Epithelial cell of esophagus (primary cell): ENCODE results near the gene ABCA6.

Experiments used
- DNase-seq: peaks from one replicate; pipeline ENCODE4 v3.0.0; 2010; ENCODE audit warnings: low read depth
- H3K4me3 ChIP-seq: 2 replicates; pipeline ENCODE4 v1.5.1; 2011; ENCODE audit warnings: mild to moderate bottlenecking, low read length, control low read depth
- TF ChIP-seq, protein P1 (sequence below): IDR thresholded peaks from 2 replicates; pipeline ENCODE4 v1.5.1; 2011; ENCODE audit warnings: low read depth, mild to moderate bottlenecking, low read length, control low read depth, inconsistent platforms; ENCODE audit not compliant: insufficient read depth; ENCODE audit errors: missing control alignments

Gene ABCA6

DNA sequence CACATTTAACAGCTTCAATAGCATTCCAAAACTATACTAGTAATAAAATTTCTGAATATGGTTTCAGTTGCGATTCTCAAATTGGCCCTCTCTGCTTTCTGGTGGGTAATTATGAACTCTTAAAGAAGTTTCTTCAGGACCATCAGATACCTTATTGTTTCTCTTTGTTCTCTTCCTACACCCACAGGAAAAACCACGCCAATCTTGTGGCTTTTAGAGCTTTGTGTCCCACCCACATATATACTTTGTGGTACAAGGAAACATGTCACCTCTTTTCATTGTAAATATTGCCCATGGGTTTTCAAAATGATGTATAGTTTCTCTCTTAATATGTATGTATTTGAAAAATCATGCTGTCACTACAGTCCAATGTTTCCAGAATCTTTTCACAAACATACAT is 93.1 kb downstream of the ABCA6 start:
- H3K4me3 ChIP-seq, result no peak overlapping the region
- TF ChIP-seq, protein P1, sequence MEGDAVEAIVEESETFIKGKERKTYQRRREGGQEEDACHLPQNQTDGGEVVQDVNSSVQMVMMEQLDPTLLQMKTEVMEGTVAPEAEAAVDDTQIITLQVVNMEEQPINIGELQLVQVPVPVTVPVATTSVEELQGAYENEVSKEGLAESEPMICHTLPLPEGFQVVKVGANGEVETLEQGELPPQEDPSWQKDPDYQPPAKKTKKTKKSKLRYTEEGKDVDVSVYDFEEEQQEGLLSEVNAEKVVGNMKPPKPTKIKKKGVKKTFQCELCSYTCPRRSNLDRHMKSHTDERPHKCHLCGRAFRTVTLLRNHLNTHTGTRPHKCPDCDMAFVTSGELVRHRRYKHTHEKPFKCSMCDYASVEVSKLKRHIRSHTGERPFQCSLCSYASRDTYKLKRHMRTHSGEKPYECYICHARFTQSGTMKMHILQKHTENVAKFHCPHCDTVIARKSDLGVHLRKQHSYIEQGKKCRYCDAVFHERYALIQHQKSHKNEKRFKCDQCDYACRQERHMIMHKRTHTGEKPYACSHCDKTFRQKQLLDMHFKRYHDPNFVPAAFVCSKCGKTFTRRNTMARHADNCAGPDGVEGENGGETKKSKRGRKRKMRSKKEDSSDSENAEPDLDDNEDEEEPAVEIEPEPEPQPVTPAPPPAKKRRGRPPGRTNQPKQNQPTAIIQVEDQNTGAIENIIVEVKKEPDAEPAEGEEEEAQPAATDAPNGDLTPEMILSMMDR, result no peak
- no peak for DNase-seq

DNA sequence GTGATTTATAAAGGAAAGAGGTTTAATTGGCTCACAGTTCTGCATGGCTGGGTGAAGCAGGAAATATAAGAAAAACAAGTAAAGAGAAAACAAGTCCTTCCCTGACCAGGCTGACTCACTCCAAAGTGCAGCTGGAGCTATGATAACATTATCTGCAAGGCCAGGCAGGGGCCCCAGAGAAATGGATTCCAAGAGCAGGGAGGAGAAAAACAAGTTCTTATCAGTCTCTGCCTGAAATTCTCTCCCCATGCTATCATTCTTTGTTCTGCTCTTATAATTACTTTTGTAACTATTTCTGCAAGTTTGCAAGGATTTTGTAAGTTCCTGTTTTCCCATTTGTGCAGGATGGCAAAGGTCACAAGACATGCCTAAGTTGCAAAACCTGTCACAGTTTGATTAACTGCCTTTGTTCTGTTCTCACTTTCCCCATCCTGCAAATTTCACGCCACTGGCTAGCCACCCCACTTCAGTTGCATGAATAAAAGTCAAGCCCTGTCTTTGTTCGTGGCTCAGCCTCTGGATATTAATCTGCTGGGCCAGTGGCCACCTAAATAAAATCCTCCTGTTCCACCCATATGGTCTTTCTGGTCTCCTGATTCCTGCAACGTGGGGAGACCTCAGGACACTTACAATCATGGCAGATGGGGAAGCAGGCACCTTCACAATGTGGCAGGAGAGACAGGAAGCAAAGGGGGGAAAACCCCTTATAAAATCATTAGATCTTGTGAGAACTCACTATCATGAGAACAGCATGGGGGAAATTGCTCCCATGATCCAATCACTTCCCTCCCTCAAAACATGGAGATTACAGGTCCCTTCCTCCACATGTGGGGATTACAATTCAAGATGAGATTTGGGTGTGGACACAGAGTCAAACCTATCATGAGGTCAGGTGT is 94.1 kb downstream of the ABCA6 start:
- TF ChIP-seq, protein P1, result no peak
- no peak overlapping the region for H3K4me3 ChIP-seq

DNA sequence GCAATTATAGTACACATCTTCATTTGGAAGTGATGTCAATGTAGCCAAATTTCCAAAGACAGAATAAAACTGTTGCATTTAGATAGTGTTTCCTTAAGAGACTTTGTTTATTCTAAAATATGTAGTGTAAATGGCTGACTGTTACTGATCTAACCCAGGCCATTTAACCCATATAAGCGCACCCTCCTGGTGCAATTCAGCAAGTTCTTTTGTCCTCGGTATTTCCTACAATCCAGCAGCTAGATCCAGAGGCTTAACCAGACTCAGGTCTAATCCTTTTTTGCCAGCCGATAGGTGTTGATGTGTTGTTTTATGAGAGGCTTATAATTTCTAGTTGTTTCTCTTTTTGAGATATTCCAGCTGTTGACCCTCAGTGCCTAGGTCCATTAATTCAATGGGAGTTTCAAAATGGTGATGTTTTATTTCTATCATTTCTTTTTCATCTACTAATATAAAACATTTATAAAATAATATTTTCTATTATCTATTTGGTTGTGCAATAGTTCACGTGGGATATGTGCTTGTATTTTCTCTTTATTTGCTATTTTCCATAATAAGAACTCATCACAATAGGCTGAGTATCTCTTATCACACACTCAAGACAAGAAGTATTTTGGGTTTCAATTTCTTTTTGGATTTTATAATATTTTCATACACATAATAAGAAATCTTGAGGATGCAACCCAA is 95.4 kb downstream of the ABCA6 start:
- TF ChIP-seq, protein P1, result no peak
- DNase-seq, result no peak
- no peak overlapping the region for H3K4me3 ChIP-seq

More for the DNA sequence above, 94.1 kb downstream of the ABCA6 start:
- DNase-seq, result peak; percentile 56

DNA sequence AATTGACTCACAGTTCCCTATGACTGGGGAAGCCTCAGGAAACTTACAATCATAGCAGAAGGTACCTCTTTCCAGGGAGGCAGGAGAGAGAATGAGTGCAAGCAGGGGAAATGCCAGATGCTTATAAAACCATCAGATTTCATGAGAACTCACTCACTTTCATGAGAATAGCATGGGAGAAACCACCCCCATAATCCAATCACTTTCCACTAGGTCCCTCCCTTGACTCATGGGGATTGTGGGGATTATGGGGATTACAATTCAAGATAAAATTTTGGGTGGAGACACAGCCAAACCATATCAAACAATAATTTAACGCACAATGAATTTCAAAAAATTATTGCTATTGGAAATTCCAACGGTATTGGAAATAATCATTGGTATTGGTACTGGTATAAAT is 96.0 kb downstream of the ABCA6 start:
- TF ChIP-seq, protein P1, result no peak
- no peak overlapping the region for H3K4me3 ChIP-seq
- DNase-seq, result no peak

DNA sequence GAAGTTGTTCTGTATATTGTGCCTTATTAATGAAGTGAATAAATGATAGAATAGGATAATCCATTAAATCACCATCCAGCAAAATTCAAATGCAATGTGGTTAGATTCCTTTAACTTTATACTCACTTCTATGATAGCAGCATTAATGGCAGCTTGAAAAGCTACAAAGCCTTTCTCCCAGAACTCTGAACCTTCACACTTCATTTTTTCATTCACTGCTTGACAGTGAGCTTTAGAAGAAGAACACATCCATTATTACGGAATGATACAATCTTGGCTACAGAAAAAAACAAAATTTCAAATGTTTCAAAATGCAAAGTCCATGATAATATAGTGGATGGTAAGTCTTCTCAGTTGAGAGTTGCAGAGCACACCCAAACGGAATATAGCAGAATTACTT is 97.3 kb downstream of the ABCA6 start:
- no peak for DNase-seq
- no peak overlapping the region for H3K4me3 ChIP-seq
- TF ChIP-seq, protein P1, result no peak

DNA sequence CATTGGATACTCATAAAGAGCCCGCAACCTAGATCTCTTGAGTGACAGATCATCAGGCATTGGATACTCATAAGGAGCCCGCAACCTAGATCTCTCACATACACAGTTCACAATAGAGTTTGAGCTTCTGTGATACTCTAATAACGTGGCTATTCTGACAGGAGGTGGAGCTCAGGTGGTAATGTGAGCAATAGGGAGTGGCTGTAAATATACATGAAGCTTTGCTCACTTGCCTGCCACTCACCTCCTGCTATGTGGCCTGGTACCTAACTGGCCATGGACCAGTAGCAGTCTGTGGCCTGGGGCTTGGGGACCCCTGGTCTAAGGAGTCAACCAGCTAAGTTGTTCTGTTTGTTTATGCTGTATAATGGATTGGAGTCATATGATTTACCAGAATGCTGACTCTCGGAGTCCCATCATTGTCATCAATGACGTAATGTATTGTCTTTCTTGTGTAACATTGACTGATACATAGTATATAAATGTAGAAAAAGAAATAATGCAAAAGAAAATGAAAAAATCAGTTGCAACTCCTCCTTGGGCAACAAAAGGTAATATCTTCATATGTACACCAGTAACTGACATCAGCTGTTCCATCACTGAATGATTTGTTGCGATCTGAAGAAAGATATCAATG is 98.5 kb downstream of the ABCA6 start:
- peak; percentile 19 for DNase-seq
- H3K4me3 ChIP-seq, result no peak overlapping the region
- TF ChIP-seq, protein P1, result no peak
